ENCODE measurements around the gene CDH8.

DNA sequence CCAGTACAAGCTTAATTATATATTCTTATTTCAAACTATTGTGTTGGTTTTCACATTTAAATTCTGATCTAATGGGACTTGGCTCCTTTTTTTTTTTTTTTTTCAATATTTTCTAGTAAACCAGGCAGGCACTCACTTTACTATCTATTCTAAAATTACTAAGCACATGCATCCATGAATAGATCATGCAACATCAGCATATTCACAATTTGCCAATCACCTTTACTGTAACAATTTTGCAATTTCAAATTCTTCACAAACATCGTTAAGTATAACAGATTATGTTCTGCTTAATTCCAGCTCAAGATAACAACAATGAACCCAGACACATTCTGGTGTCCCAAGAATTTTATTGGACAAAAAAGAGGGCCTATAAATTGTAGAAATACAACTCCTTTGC lies 217.4 kb downstream of the CDH8 start:
- TF ChIP-seq, protein P1, sequence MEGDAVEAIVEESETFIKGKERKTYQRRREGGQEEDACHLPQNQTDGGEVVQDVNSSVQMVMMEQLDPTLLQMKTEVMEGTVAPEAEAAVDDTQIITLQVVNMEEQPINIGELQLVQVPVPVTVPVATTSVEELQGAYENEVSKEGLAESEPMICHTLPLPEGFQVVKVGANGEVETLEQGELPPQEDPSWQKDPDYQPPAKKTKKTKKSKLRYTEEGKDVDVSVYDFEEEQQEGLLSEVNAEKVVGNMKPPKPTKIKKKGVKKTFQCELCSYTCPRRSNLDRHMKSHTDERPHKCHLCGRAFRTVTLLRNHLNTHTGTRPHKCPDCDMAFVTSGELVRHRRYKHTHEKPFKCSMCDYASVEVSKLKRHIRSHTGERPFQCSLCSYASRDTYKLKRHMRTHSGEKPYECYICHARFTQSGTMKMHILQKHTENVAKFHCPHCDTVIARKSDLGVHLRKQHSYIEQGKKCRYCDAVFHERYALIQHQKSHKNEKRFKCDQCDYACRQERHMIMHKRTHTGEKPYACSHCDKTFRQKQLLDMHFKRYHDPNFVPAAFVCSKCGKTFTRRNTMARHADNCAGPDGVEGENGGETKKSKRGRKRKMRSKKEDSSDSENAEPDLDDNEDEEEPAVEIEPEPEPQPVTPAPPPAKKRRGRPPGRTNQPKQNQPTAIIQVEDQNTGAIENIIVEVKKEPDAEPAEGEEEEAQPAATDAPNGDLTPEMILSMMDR (conservative IDR thresholded peaks at IDR 0.05 in 1 of 2, IDR thresholded peaks at IDR 0.05 in 1 of 2; ENCODE audit: extremely low read depth in 1 of 2, insufficient read depth in 1 of 2, low read depth in 1 of 2, low read length in 2 of 2): no peak
- TF ChIP-seq EZH2 (IDR thresholded peaks at IDR 0.05; ENCODE audit: borderline replicate concordance, low read length): no peak

Data from mammary epithelial cell (primary cell).